ENCODE data around the gene CCDC54. TPM values are rescaled to one million over a fixed set of nuclear protein-coding genes. Genes with fewer than 3 reads are reported as not detected.

Gene CCDC54
- total and polyA plus RNA-seq, 2 of the 8 experiments (the other 6 are each of a cell fraction or from before 2014, with no cell fraction given), result not detected

GRCh38 chr3:107401301-107401700 is 24.1 kb downstream of the CCDC54 start:
- no peaks in the 10 kb centered on the region for H3K9me3 ChIP-seq (ENCODE audit: insufficient read depth in 2 of 2, low read depth in 1 of 2, low read length in 1 of 2)
- H3K4me1 ChIP-seq (replicated peaks in 1 of 4; ENCODE audit: control insufficient read depth in 3 of 4, insufficient read depth in 4 of 4, low read length in 3 of 4), result no peaks in the 10 kb centered on the region
- H3K27ac ChIP-seq (ENCODE audit: low read depth, low read length), result no peak overlapping the region
- no peak overlapping the region for H3K23ac ChIP-seq (ENCODE audit: insufficient read length)
- H3K4me2 ChIP-seq (ENCODE audit: insufficient read depth in 1 of 2, low read depth in 2 of 2, low read length in 2 of 2), result no peak overlapping the region
- H4K91ac ChIP-seq (replicated peaks; ENCODE audit: insufficient read length, low read length), result no peak overlapping the region
- DNase-seq (ENCODE audit: low read depth in 1 of 2, low spot score in 2 of 2) (no peak), FAIRE-seq (no peak)
- no peak overlapping the region for H2BK20ac ChIP-seq (ENCODE audit: low read length)
- H2BK5ac ChIP-seq (ENCODE audit: low read depth, low read length), result no peak overlapping the region
- H3K14ac ChIP-seq (ENCODE audit: insufficient read length), result no peak overlapping the region
- H3K4ac ChIP-seq (replicated peaks; ENCODE audit: insufficient read length, low read depth, low read length), result no peak overlapping the region
- H3K9ac ChIP-seq (replicated peaks in 1 of 4; ENCODE audit: extremely low read depth in 1 of 4, low read depth in 3 of 4, low read length in 3 of 4), result no peak overlapping the region
- H3K23me2 ChIP-seq (ENCODE audit: low read depth, low read length), result no peaks in the 10 kb centered on the region
- H2BK12ac ChIP-seq (ENCODE audit: low read depth, low read length), result no peak overlapping the region
- no peak overlapping the region for H4K5ac ChIP-seq (ENCODE audit: insufficient read length, low read depth, low read length)
- no peaks in the 10 kb centered on the region for H3K36me3 ChIP-seq (ENCODE audit: control insufficient read depth in 2 of 4, insufficient read depth in 4 of 4, low read length in 3 of 4)
- H2BK120ac ChIP-seq (replicated peaks; ENCODE audit: low read depth, low read length), result no peak overlapping the region
- WGBS, 2 experiments (ENCODE audit: extremely low coverage in 1 of 2, insufficient coverage in 1 of 2, insufficient read length in 1 of 2, insufficient replicate concordance in 2 of 2, low coverage in 1 of 2, low lambda C conversion rate in 2 of 2, missing lambda C conversion rate in 1 of 2), result 79% methylated on average over 1 of the region's 1 CpG; no CpG with 5 or more reads in 1 of the 2 experiments
- H2BK15ac ChIP-seq (ENCODE audit: low read length), result no peak overlapping the region
- no peak overlapping the region for H3K56ac ChIP-seq (replicated peaks; ENCODE audit: insufficient read length, low read depth, low read length)
- no peaks in the 10 kb centered on the region for H3K79me1 ChIP-seq (ENCODE audit: low read depth, low read length)
- no peak overlapping the region for H2AK5ac ChIP-seq (ENCODE audit: low read depth, low read length)
- H3K4me3 ChIP-seq (ENCODE audit: extremely low read depth in 1 of 4, insufficient read depth in 2 of 4, low read depth in 3 of 4, low read length in 4 of 4), result no peak overlapping the region
- H3K27me3 ChIP-seq (replicated peaks in 1 of 4; ENCODE audit: control insufficient read depth in 3 of 4, extremely low read depth in 1 of 4, insufficient read depth in 3 of 4, low read length in 3 of 4), result no peaks in the 10 kb centered on the region
- no peak overlapping the region for H2AFZ ChIP-seq (ENCODE audit: low read length)
- POLR2A ChIA-PET (ENCODE audit: partially characterized antibody), result no interaction called here
- H3K18ac ChIP-seq (ENCODE audit: extremely low read depth, low read length), result no peak overlapping the region
- no peak overlapping the region for H4K8ac ChIP-seq (ENCODE audit: extremely low read depth, insufficient read depth, low read length)
- H3K79me2 ChIP-seq (ENCODE audit: control insufficient read depth in 1 of 2, insufficient read depth in 2 of 2, low read length in 2 of 2), result no peaks in the 10 kb centered on the region
- no peaks in the 10 kb centered on the region for H4K20me1 ChIP-seq (replicated peaks in 1 of 2; ENCODE audit: control insufficient read depth in 1 of 2, insufficient read depth in 2 of 2, low read length in 2 of 2)
- CTCF ChIA-PET (ENCODE audit: partially characterized antibody), result interaction anchor here (0.6 to 1.8 kb wide), 4 partner anchors 8 to 130 kb away, joined by 3 to 5 read pairs (median 4); no protein-coding TSS in a partner anchor
- TF ChIP-seq SP4 (IDR thresholded peaks at IDR 0.05; ENCODE audit: low read length) (no peak), SAP30 (IDR thresholded peaks at IDR 0.05; ENCODE audit: insufficient read depth, insufficient replicate concordance, low read length) (no peak), ZNF274 (IDR thresholded peaks at IDR 0.05; ENCODE audit: borderline replicate concordance, extremely low read depth, low read length) (no peak), KDM5A (IDR thresholded peaks at IDR 0.05; ENCODE audit: low read length) (no peak), RBBP5 (IDR thresholded peaks at IDR 0.05; ENCODE audit: borderline replicate concordance, low read depth, low read length) (no peak), SUZ12 (IDR thresholded peaks at IDR 0.05; ENCODE audit: low read length) (no peak), POU5F1 (IDR thresholded peaks at IDR 0.05; ENCODE audit: low read depth, low read length) (no peak), MAFK (IDR thresholded peaks at IDR 0.05; ENCODE audit: low read depth, low read length) (no peak)
